ENCODE data around the gene MAP7. TPM values are rescaled to one million over a fixed set of nuclear protein-coding genes. Genes with fewer than 3 reads are reported as not detected.
"Not testable (repeated sequence)": the region's sequence is repeated elsewhere in the genome, so short reads cannot be mapped to it uniquely, and the experiment has no call there.

Gene MAP7
- polyA plus RNA-seq, 3 donors, result 1.2 to 13.1 (median 3.5) TPM

DNA sequence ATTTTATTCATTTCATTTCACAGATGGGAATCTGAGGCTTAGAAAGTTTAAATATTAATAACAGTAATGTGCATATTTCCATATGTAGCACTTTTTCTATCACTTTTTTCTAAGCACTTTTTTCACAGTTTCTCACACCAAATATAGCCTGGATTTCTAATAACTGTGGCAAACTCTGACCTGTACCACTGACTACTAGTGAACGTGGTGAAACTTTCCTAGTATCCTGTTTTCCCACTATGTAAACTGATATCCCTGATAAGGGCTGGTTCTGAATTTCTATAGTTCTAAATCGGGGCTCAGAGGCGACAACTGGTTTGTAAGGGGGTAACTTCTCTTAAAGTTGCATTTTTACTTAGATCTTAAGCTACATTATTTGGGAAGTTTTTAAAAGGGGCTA, 32.6 kb downstream of the MAP7 start:
- WGBS, 3 donors, result 75 to 85% (median 79%) methylated on average over 3 of the region's 3 CpGs

DNA sequence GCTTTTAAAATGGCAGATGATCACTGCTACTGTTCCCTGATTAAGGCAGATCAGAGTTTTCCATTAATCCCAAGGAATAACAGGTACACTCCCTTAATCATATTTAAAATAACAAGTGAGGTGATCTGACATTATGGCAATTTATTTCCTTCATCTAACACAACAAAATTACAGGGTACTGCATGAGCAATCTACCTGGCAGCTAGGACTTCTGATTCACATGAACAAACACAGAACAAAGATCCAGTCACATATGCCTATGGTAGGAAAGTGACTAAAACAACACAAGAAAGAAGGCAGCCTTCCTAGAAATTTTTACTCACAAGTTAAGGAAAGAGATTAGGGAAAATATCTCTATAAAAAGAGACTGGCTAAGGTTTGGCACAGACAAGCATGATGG, 33.2 kb downstream of the MAP7 start:
- H3K27ac ChIP-seq (ENCODE audit: low read depth, low read length), result no peak overlapping the region

More for the DNA sequence above, 32.6 kb downstream of the MAP7 start:
- H3K27ac ChIP-seq (ENCODE audit: low read depth, low read length), result no peak overlapping the region

DNA sequence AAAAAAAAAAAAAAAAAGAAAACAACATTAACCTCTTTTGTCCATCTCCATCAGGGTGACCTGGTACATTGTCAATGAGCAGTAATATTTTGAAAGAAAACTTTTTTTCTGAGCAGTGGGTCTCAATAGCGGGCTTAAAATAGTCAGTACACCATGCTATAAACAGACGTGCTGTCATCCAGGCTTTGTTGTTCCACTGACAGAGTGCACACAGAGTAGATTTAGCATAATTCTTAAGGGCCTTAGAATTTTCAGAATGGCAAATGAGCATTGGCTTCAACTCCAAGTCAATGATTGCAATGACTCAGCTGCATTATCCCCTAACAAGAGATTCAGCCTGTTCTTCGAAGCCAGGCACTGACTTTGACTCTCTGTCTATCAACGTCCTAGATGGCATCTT, 35.6 kb downstream of the MAP7 start:
- WGBS, 3 donors, result 87 to 94% (median 92%) methylated on average over 4 of the region's 4 CpGs
- H3K27ac ChIP-seq (ENCODE audit: low read depth, low read length), result no peak overlapping the region

DNA sequence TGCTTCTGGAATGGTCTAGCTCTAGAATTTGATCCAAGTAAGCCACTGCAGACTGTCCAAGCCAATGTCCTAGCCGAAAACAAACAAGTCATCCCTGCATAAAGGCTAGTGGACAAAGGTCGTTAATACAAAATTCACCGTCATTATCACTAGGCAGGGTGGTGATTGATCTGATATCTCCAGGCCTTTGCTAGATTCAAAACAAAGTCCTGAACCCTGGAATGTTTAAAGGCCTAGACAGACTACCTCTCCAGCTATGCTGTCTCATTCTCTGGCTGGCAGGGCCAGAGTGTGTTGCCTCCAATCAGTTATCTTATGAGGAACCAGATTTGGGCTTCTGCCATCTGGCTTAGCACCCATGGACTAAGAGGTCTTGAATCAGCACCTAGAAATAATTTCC, 38.3 kb downstream of the MAP7 start:
- 34 to 66% (median 63%) methylated on average over 3 of the region's 3 CpGs for WGBS, 3 donors
- H3K27ac ChIP-seq (ENCODE audit: low read depth, low read length), result no peak overlapping the region

DNA sequence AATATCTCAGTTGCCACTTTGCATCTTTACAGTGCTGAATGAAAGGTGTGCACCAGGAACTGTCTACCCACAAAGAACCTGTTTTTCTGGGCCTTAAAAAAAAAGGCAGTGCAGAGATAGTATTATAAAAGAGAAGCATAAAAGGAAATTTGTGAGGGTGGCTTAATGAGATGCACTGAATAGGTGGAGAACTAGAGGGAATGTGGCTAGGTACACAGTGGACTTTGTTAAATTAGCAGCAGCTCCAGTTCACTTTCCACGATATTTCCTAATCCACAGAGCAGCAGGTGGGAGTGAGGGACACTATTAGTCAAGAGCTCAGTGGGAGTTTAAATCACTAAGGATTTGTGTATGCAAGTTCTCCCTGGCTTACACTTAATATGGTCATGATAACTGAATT, 38.8 kb downstream of the MAP7 start:
- 56 to 66% (median 61%) methylated on average over 1 of the region's 1 CpG for WGBS, 3 donors
- no peak overlapping the region for H3K27ac ChIP-seq (ENCODE audit: low read depth, low read length)

DNA sequence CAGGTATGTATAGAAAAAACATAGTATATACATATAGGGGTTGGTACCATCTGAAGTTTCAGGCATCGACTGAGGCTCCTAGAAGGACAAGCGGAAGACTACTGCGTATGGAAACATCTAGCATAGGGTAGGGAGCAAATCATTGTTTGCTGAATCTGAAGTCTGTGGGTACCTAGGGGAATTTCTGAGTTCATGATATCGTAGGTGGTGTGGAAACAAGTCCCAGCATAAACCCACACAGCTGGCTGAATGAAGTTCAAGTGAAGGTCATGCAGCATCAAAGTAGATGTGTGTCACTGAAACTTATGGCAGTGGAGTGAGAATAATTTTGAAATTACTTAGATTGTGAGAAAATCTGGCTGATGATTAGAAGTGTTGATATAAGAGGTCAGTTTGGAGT, 39.4 kb downstream of the MAP7 start:
- WGBS, 3 donors, result 76 to 85% (median 81%) methylated on average over 4 of the region's 4 CpGs
- no peak overlapping the region for H3K27ac ChIP-seq (ENCODE audit: low read depth, low read length)

DNA sequence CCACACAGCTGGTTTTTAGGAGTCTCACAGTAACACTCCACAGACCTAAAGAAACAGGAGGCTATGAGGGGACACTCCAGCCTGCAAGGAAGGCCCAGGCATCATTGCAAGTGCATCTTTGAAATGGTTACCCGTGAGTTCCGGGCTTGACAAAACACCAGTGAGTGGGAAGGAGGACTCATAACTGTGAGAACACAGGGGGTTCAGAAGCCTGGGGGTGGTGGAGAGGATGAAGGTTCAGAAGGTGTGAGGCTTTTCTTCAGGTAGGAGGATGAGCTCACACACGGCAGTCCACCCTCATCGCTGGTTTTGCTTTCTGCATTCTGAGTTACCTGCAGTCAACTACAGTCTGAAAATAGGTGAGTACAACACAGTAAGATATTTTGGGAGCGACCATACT, 39.9 kb downstream of the MAP7 start:
- WGBS, 3 donors, result 89 to 94% (median 93%) methylated on average over 5 of the region's 5 CpGs
- H3K27ac ChIP-seq (ENCODE audit: low read depth, low read length), result no peak overlapping the region

DNA sequence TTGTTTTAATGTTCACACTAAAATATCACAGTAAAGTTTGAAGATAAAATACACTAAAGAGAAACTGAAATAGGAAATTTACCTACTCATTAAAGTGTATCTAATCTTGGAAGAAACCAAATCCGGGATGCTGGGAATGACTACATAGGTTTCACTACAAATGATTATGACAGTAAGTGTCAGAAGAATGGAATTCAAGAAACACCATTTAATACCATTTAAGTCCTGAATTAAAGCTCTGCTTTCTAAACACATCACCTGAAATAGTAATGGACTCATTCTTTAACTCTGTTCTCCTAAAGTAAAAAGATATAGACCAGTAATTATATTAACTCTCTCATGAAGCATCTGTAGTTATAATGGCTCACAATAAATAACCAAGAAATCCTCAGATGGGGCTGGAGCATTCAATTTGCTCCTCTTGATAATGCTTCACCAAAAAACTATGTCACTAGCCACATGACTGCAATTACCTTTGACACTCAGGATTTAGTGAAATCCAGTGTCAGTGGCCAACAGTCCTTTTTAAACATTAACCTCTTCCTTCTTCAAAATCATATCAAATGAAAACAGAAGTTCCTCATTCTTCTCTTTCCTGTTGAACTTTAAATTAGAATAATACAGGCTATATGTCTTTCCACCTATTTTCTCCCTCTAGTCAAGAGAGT, 41.4 kb downstream of the MAP7 start:
- H3K27ac ChIP-seq (ENCODE audit: low read depth, low read length), result no peak overlapping the region
- 84 to 86% (median 85%) methylated on average over 1 of the region's 1 CpG for WGBS, 3 donors

DNA sequence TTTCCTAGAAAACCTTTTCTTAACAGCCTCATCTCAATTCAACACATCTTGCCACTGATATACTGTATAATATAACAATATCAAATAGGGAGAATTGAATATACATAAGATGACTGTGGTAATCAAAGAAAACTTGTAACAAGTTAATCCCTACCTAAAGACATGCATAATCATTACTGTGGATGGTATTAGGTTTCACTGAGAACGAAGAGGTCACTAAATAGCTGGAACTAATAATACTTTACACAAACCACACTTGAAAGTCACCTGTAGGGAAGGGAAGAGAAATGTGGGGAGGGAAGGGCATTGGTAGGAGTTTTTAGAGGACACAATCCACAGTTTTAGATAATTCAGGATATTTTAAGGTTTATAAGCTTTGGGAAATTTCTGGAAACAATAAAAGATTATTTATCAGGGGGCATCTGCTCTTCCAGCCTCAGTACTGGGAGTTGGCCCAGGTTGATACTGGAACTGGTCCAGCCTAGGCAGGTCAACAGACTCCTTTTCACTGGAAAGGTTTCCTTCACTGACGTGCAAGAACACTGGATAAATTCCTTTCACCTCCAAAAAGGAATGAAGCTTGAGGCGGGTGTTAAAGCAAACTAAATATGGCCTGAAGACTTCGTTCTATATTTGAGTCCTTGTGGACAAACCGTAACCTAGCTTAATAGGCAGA, 44.0 kb downstream of the MAP7 start:
- no peak overlapping the region for H3K27ac ChIP-seq (ENCODE audit: low read depth, low read length)
- WGBS, 3 donors, result 68 to 87% (median 81%) methylated on average over 5 of the region's 5 CpGs

DNA sequence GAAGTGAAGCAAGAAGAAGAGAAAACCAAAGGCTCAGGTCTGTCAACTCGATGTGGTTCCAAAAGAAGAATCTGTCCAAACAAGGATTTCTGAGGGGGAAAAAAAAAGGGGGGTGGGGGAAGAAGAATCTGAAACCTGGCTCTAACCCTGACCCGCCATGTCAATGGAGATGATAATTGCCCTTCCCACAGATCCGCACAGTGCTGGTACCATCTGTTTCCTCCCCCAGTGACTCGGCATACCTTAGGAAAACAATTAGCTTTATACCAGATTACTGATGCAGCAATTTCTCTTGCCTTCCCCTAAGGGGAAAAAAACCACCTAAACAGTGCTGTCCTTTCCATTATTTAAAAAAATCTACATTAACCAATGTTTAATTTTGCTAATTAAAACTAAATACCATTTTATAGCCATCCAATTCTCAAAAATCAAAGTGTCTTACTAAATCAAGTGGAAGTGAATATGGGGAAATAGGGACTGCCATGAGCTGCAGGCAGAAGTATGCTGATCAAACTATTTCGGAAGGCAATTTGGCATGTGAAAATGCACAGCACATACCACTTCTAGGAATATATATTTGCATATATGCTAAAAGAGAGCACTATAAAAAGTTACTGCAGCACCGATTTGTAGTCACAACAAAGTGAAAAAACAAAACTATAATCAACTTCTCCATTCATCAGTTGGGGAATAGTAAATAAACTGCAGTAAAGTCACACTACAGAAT, 46.8 kb downstream of the MAP7 start:
- 42 to 74% (median 45%) methylated on average over 6 of the region's 6 CpGs for WGBS, 3 donors
- no peak overlapping the region for H3K27ac ChIP-seq (ENCODE audit: low read depth, low read length)

DNA sequence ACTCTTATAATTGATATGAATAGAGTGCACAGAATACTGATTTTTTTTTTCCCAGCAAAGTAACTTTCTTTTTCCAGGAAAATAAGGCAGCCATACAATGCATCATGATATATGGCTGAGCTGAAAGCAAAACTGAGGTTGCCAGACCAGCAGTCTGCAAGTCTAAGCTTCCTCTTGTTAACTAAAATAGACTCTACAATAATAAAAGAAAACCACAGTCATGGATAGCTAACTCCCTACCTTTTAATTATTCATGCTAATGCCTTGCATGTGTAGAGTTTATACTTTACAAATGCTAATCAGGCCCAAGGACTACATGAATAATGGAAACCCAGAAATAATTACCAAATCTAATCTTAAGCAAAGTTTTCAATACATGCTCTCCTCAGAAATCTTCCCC, 47.4 kb downstream of the MAP7 start:
- H3K27ac ChIP-seq (ENCODE audit: low read depth, low read length), result no peak overlapping the region

DNA sequence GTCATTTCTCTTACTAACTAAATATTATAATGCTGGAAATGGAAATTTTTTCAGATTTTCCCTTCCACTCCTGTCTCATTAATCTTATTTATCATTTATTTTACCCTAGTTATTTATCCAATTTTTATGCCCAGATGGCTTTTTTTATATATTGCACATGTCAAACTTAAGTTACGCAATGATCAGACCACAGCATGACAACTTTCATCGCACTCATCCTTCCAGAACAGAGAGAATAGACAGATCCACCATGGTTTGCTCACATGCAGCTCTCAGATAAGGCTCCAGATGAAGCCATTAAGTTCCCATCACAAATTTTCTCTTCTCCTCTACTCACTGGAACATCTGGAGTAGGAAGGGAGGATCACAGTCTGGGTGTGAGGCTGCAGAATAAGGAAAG, 48.7 kb downstream of the MAP7 start:
- no peak overlapping the region for H3K27ac ChIP-seq (ENCODE audit: low read depth, low read length)
- 62 to 93% (median 70%) methylated on average over 2 of the region's 2 CpGs for WGBS, 3 donors

DNA sequence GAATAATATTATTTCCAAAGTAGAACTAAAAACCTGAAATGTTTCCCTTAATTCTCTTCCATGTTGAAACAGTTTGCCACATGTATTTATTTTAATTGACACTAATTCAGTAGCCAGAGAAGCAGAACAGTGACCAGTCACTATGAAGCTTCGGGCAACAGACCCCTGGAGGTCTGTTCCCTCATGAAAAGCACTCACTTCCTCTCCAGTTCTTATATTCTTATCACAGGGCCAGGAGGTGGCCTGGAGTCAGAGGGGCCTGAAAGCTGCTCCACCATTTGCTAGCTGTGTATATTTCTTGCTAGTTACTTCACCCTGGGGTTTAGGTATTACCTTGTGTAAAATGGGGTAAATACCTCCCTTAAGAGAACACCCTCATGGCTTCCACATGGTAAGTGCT, 49.1 kb downstream of the MAP7 start:
- no peak overlapping the region for H3K27ac ChIP-seq (ENCODE audit: low read depth, low read length)
- WGBS, 3 donors, result 43 to 93% (median 61%) methylated on average over 1 of the region's 1 CpG

DNA sequence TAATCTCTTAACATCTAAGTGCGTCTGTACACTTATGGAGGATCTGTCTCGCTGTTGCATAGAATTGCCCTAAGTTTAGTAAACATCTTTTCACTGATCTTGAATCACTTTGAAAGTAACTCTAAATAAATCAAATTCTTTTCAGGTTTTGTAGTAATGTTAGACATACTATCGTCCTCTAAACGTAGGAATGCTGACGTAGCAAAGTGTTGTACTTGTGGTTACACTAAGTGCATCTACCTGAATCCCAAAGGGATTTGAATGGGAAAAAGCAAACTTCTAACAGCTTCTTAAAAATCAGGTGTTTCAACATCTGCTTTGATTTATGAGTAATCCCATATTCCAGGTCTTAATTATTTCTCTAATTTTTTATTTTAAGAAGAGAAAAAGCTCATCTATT, 49.8 kb downstream of the MAP7 start:
- WGBS, 3 donors, result 76 to 93% (median 85%) methylated on average over 5 of the region's 5 CpGs
- H3K27ac ChIP-seq (ENCODE audit: low read depth, low read length), result no peak overlapping the region

DNA sequence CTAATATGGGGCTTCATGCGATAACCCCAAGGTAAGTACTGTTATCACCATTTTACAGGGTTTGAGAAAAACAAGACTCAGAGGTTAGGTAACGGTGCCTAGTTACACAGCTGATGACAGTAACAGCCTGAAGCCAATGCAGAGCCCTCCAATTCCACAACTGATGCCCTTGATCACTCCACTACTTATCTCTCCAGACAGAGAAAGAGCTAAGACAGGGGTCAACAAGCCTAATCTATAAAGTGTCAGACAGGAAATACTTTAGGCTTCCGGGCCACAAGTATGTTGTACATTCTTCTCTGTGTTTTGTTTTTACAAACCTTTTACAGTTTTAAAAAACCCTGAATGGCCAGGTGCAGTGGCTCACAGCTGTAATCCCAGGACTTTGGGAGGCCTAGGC, 50.9 kb downstream of the MAP7 start:
- WGBS, 3 donors, result 70 to 76% (median 75%) methylated on average over 3 of the region's 3 CpGs
- H3K27ac ChIP-seq (ENCODE audit: low read depth, low read length), result no peak overlapping the region

DNA sequence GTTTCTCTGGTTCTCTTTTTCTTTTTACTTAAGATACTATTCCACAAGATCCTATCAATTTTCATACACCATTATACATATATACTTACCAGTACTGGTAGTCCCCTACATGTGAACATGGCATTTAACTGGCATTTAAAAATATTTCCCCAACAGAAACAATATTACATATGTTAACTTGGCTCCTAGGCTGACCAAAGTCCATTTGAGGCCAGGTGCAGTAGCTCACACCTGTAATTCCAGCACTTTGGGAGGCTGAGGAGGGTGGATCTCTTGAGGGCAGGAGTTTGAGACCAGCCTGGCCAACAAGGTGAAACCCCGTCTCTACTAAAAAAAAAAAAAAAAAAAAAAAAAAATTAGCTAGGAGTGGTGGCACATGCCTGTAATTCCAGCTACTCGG, 53.8 kb downstream of the MAP7 start:
- not testable (repeated sequence) for H3K27ac ChIP-seq (ENCODE audit: low read depth, low read length)
- WGBS, 3 donors, result 75 to 91% (median 84%) methylated on average over 2 of the region's 2 CpGs

DNA sequence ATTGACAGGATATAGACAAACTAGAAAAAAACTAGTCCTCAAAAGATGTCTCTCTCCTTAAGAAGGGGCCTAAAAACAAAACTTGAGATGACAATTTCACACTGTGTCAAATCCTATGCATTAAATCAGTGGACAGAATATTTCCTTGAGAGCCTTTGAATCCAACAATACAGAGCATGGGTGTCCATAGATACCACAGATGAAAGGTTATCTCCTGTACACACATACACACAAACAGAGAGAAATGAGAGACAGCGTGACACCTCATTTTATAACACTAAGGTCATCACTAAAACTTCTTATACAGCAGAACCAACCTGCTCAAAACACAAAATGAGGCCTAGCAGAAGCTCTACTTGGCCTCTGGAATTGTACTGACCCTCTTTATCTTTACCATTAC, 55.5 kb downstream of the MAP7 start:
- no peak overlapping the region for H3K27ac ChIP-seq (ENCODE audit: low read depth, low read length)
- WGBS, 3 donors, result 74 to 90% (median 88%) methylated on average over 1 of the region's 1 CpG

DNA sequence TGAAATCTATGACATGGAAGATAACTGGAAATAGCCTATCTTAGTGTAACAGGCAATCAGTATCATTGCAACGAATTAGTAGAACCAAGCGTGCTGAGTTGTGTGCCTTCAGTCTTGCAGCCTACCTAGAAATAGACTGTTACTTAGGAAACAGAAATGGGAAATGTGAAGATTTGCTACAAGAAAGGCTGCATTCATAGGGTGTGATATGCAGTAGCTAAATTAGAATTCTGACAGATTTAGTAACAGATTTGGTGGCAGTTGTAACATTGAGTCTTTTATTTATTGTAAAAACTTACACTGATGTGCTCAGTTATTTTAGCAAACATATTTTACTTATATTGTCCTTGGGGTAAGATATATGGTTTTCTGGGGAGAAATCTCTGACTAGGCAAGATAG, 56.2 kb downstream of the MAP7 start:
- H3K27ac ChIP-seq (ENCODE audit: low read depth, low read length), result no peak overlapping the region
- WGBS, 3 donors, result 91 to 93% (median 92%) methylated on average over 2 of the region's 2 CpGs

DNA sequence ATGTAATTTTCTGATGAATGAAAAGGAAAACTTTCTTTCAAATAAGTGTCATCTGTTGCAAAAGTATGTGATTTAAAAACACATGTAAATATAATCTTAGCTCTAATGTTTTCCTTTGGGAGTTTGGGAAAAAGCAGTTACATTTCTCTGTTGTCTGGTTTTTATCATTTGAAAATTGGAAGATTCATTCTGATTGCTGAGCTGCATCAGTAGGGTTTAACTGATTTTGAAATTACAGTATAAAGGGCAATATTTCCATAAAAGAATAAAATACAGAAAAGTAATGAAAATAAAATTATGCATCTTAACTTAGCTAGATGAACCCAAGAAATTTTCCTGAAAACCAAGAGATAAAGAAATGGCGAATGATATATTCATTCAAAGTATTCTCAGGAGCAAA, 57.8 kb downstream of the MAP7 start:
- WGBS, 3 donors, result 73 to 88% (median 80%) methylated on average over 1 of the region's 1 CpG
- H3K27ac ChIP-seq (ENCODE audit: low read depth, low read length), result no peak overlapping the region

DNA sequence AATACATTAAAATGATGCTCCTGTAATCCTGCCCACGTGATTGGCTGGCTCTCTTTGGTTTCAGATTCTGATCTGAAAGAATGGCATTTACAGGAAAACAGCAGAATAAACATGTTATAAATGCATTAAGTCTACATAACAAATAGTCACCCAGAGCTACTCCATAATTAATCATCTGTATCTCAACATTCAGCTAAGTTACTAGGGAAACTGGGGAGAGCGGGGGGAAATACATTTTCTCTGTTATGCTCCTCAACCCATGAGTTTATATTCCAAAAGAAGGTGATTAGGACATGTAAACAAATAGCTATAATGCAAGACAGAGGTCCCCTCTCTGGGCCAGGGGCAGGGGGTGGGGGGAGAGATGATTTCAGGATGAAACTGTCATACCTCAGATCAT, 58.5 kb downstream of the MAP7 start:
- H3K27ac ChIP-seq (ENCODE audit: low read depth, low read length), result no peak overlapping the region
- 72 to 80% (median 73%) methylated on average over 2 of the region's 2 CpGs for WGBS, 3 donors

Data from adipose tissue (tissue), 3 donors.